Epidermal melanocyte (primary cell): ENCODE measurements around the gene ZNF273.

Experiments
- DNase-seq: peaks from one replicate; pipeline ENCODE4 v3.0.0; 2011; ENCODE audit warnings: low spot score; ENCODE audit not compliant: insufficient read length

The ZNF273 gene

DNA sequence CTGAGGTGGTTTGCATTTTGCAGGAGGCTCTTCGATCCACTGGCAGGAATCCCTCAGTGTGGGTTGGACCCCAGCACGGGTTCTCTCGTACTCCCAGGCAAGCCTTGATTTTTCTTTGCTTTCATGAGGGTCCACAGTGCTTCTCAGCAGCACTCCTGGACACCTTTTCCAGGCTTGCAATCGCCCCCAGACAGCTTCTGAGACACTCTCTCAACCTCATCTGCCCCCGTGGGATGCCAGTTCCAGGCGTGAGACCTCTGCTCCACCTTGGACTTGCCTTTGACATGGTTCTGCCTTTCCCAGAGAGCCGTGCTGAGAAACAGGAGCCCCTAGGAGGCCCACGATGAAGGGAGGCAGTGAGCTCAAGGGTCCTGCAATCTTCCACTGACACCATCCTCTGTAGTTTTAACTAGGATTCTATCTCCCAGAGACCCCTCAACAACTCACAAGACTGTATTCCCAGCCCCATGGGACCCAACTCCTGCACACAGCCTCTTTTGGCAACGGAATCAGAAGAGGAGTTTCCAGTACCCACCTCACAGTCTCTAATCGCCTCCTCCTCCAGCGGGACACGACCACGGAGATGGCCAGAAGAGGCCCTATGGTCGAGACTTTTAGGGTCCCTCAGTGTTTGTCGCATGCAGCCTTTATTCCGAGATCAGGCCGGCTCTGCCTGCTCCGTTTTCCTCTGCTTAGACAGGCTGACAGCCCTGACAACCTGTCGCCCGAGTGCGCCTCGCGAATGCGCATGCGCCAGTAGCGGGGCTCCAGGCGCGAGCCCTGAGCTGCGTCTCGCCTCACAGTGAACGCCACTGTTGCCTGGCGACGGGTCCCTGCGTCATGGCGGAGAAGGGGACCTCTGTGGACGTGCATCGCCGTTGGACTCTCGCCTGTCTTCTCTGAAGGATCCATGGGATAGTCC is 26.0 kb upstream of the ZNF273 start:
- no peak for DNase-seq

DNA sequence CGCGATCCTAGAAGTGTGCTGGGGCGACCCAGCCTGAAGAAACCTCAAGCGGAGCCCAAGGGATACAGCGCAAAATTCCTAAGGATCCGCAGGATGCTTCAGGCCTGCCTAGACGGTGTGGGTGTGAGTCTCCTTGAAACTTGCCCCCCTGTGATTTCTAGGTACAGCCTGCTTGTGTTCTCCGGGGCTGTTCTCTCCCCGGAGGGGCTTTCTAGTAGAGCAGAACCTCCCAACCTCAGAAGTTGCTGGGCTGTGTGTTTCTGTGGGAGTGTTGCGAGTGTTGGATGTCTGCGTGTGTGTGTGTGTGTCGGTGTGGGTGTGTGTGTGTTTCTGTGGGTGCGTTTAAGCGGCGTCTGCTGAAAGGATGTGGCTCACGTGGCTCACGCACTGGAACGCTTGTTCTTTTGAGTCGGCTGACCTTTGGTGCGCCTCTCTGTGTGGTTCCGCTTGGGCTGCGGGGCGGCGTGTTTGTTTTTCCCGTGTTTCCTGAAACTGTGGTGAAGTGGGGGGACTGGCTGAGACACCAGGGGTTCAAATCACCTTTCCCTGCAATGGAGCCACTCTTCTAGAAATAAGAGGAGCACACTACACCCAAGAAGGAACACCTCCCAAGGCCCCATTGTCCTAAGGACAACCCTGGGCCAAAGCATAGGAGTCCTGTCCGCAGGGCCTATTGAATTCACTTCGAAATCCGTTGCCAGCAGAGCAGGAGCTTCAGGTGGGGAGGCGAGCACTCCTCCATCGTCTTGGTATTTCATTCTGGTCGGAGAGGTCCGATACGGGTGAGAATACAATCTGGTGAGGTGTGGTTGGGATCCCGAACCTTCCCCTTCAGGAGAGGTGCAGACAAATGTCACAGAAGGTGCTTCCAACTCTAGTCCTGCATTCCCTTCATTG is 25.1 kb upstream of the ZNF273 start:
- no peak for DNase-seq

DNA sequence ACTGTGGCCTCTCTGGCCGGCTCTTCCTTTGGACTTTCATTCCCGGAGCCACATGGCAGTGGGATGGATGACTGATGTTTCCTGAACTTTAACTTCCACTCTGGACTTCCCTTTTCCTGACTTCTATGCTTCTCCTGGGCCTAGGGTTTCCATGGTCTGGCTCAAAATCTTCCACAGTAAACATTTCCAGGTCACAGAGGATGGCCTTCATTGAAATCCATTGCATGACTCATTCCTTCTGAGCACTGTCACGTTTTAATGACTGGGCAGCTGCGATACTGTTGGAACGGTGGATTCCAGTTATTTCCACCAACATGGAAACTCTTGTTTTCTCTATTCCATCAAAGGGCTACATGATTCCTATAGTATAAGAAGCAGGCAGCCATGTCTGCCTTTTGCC is 24.4 kb upstream of the ZNF273 start:
- no peak for DNase-seq

DNA sequence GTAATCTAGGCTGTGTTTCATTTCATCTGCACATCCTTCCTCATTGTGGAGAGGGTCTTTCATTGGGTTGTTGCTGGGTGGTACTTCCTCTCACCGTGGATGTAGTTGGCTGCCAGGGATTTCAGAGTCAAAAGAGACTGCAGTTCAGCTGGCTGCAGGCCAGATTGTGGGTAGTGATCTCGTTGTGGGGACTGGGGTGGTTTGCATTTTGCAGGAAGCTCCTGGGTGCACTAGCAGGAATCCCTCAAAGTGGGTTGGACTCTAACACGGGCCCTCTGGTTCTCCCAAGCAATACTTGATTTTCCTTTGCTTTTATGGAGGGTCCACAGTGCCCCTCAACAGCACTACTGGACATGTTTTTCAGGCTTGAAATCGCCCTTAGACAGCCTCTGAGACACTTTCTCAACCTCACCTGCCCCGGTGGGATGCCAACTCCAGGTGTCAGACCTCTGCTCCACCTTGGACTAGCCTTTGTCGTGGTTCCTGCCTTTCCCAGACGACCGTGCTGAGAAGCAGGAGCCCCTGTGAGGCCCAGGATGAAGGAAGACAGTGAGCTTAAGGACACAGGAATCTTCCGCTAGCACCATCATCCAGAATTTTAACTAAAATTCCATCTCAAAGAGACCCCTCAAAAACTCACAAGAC is 23.9 kb upstream of the ZNF273 start:
- DNase-seq = no peak

DNA sequence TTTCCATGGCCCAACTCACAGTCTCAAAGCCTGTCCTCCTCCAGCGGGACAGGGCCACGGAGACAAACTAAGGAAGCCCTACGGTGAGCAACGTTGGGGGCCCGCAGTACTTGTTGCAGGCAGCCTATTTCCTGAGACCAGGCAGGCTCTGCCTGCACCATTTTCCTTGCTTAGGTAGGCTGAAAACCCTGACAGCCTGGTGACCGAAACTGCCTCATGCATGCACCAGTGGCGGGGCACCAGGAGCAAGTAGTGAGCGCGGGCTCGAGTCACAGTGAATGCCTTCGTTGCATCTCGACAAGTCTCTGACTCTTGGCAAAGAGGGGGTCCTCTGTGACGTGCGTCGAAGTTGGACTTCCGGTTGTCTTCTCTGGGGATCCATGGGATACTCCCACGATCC is 23.3 kb upstream of the ZNF273 start:
- no peak for DNase-seq

DNA sequence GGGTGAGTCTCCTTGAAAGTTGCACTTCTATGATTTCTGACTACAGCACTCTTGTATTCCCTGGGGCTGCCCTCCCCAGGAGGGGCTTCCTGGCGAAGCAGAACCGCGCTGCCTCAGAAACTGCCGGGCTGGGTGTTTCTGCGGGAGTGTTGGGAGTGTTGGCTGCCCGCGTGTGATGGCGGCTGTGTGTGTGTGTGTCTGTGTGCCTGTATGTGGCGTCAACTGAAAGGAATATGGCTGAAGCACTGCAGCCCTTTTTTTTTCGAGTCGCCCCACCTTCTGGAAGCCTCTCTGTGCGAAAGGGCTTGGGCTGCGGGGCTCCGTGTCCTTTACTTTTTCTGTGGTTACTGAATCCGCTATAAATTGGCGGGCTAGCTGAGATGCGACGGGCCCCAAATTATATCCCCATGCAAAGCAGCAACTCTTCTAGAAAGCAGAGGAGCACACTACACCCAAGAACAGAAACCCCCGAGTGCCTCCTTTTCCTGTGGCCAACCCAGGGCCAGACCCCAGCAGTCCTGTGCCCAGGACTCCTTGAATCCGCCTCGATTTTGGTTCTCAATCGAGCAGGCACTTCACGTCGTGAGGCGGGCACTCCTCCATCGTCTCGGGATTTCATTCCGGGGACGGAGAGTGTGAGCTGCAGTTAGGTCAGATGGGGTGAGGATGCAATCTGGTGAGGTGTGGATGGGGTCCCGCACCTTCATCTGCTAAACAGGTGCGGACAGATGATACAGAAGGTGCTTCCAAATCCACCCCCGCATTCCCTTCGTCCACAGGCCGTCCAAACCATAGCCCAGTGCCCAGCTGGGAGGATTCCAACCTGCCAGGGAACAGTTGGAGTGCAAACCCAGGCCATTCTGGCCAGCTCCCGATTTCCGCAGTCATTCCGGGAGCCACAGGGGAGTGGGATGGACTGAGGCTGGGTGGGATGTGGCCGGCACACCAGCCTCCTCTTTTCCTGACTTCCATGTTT is 22.5 kb upstream of the ZNF273 start:
- no peak for DNase-seq

DNA sequence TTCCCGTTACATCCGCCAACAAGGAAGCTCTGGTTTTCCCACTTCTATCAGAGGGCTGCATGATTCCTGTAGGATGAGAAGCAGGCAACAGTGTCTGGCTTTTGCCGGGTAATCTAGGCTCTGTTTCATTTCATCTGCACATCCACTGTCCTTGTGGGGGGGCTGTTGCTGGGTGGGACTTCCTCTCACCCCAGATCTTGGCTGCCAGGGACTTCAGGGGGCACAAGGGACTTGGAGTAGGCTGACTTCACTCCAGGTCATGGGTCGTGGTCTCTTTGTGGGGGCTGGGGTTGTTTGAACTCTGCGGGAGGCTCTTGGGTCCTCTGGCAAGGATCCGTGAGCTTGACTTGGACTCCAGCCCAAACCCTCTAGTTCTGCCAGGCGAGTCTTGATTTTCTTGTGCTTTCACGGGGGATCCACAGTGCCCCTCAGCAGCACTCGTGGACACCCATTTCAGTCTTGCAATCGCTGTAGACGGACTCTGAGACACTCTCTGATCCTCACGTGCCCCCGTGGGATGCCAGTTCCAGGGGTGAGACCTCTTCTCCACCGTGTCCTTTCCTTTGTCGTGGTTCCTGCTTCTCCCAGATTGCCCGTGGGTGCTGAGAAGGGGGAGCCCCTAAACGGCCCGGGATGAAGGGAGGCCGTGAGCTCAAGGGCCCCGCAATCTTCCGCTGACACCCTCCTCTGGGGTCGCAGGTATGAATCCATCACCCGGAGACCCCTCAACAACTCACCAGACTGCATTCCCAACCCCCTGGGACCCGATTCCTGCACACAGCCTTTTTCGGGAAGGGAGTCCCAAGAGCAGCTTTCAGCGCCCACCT is 21.4 kb upstream of the ZNF273 start:
- no peak for DNase-seq

DNA sequence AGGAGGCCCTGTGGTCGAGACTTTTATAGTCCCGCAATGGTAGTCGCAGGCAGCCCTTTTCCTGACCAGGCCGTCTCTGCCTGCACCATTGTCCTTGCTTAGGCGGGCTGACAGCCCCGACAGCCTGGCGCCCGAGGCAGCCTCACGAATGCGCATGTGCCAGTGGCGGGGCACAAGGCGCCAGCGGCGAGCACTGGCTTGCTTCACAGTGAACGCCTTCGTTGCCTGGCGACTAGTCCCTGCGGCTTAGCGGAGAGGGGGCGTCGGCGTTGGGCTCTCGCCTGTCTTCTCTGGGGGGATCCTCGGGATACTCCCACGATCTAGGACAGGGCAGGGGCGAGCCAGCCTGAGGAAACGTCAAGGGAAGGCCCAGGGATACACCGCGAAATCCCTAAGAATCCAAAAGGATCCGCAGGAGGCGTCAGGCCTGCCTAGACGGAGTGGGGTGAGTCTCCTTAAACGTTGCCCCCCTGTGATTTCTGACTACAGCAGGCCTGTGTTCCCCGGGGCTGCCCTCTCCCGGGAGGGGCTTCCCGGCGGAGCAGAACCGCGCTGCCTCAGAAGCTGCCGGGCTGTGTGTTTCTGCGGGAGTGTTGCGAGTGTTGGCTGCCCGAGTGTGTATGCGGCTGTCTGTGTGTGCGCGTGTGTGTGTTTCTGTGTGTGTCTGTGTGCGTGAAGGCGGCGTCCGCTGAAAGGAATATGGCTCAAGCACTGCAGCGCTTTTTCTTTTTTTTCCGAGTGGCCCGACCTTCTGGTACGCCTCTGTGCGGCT is 20.5 kb upstream of the ZNF273 start:
- DNase-seq = no peak

DNA sequence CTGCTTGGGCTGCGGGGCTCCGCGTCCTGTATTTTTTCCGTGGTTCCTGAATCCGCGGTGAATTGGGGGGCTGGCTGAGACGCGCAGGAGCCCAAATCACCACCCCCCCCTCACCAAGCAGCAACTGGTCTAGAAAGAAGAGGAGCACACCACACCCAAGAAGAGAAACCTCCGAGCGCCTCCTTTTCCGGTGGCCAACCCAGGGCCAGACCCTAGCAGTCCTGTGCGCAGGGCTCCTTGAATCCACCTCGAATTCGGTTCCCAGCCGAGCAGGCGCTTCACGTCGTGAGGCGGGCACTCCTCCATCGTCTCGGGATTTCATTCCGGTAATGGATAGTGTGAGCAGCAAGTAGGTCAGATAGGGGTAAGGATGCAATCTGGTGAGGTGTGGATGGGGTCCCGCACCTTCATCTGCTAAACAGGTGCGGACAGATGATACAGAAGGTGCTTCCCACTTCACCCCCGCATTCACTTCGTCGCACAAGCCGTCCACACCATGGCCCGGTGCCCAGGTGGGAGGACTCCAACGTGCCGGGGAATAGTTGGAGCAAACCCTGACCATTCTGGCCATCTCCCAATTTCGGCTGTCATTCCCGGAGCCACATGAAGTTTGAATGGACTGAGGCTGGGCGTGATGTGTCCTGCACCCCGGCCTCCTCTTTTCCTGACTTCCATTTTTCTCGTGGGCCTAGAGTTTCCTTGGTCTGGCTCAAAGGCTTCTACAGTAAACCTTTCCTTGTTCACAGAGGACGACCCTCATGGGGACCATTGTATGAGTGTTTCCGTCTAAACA is 19.8 kb upstream of the ZNF273 start:
- DNase-seq = no peak

DNA sequence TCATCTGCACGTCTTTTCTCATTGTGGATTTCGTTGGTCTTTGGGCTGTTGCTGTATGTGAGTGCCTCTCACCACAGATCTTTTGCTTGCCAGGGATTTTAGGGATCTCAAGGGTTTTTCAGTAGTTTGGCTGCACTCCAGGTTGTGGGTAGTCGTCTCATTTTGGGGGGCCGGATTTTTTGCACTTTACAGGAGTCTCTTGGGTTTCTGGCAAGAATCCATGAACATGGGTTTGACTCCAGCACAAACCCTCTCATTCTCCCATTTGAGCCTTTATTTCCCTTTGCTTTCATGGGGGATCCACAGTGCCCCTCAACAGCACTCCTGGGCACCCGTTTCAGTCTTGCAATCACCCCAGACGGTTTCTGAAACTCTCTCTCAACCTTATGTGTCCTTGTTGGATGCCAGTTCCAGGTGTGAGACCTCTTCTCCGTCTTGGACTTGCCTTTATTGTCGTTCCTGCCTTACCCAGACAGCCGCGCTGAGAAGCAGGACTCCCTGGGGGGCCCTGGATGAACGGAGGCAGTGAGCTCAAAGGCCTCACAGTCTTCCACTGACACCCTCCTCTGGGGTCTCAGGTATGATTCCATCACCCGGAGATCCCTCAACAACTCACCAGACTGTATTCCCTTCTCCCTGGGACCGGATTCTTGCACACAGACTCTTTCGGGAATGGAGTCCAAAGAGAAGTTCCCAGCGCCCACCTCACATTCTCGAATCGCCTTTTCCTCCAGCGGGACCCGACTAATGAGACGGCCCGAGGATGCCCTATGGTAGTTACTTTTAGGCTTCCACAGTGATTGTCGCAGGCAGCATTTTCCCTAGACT is 18.8 kb upstream of the ZNF273 start:
- no peak for DNase-seq

DNA sequence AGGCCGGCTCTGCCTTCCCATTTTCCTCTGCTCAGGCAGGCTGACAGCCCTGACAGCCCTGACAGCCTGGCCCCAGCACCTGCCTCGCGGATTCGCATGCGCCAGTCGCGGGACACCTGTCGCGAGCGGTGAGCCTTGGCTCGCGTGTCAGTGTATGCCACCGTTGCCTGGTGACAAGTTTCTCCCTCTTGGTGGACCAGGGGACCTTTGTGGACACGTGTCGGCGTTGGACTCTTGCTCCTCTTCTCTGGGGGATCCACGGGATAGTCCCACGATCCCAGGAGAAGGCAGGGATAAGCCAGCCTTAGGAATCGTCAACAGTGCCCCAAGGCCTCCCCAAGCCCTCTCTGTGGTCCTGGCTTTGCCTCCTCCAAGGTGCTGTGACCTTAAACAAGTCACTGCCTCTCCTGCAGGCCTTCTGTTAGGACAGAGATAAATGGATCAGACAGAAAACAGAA is 18.1 kb upstream of the ZNF273 start:
- DNase-seq = no peak

DNA sequence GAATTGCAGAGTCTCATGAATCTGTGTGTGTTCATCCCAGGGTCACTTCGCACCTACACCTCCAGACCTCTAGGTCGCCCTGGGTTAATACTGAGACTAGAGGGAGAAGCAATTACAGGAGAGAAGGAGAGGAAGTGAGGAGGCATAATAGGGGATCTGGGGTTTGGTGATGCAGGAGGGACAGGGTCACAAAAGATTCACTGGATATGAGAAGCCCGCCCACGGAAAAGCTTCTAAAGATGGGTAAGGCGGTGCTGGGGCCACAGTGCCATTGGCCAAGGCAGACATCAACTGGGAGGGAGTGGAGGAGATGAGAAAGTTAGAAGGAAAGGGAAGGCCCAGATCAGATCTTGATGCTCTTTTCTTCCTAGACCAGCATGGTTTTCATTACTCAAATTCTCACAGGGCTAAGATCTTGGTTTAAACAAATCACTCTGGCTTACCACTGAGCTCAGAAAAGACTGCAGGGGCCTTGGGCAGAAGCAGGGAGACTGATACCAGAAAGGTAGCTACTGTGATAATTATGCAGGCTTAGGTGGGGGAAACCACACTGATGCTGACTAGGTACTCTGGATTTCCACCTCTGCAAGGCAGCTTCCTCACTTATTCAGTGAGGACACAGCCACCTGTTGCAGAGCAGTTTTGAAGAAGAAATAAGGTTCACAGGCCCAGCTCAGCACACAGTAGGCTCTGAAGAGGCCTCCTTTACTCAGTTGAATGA is 17.4 kb upstream of the ZNF273 start:
- no peak for DNase-seq

DNA sequence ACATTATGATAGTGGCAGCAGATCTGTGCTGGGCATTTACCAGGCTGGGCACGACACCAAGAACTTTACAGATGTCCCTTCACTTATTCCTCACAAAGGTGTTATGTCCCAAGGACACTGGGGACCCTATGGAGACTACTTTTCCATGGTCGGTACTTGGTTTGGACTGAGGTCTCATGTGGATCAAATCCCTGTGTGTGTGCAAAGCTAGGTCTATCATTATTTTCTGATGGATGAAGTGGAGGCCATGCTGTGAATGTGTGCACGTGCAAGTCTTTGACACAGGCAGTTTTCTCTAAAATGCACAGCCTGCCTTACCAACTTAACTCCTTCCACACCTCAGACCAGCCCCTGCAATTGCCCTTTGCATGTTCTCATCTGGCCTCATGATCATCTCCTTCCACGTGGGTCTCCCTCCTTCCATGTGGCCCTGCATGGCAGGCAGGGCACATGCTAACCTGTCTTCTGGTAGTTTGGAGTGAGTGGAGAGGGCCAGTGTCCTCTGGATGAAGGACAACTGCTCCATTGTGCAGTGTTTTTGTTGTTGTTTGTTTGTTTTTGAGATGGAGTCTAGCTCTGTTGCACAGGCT is 16.0 kb upstream of the ZNF273 start:
- no peak for DNase-seq

DNA sequence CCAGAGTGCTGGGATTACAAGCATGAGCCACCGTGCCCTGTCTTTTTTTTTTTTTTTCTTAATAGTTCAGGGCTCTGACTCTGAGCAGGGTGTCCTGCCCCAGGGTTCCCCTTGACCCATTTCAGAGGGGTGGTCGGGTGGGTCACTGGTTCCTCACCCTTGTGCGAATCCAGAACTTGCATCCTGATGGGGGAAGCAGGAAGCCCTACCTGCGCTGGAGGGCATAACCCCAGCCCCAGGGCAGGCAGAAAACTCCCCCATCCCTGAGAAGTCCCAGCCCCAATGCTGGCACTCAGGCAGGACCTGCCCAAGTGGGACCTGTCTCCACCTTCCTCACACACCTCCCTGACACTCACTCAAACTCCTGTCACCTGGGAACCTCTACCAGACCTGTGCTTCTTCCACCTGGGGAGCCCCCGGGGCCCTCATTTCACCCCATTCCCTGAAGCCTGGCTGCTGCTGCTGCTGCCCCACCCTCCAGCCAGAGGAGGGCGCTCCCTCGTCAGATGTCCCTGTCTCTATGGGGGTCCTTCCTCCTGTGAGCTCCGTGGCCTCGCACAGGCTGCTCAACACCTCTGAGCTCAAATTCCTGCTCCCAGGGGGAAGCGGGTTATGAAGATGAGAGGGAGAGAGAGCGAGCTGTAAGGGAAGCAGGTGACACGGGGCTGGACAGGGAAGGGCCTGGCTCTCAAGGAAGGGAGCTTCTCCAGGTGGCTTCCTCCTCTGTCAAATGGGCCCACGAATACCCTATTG is 15.1 kb upstream of the ZNF273 start:
- no peak for DNase-seq

DNA sequence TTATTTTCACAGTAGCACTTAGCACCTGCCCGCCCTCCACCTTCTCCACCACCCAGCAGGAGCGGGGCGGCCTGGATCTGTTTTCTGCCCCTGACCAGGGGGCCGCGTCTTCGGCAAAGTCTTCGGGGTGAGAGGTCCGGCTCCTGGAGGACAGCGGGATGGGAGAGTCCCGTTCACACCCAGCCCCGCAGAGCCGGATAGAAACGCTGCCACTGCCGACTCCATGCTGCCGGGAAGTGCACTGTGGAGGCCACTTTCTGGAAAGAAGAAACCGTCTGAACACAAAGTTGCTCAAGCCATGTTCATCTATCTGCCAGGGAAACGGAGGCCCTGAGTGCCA is 14.5 kb upstream of the ZNF273 start:
- DNase-seq = no peak
